HG02642 (cell line): ENCODE data around the gene LGALS4.
A peak's percentile ranks its signal among the peaks of the same experiment; 100 is the strongest.
"Not testable (repeated sequence)": the region's sequence is repeated elsewhere in the genome, so short reads cannot be mapped to it uniquely, and the experiment has no call there.

Source experiments
- ATAC-seq: cut with Tn5 transposase; IDR thresholded peaks from one replicate; pipeline ENCODE4 v1.9.1; 2021; ENCODE audit warnings: mild to moderate bottlenecking; ENCODE audit not compliant: unreplicated experiment, poor library complexity

Gene LGALS4

DNA sequence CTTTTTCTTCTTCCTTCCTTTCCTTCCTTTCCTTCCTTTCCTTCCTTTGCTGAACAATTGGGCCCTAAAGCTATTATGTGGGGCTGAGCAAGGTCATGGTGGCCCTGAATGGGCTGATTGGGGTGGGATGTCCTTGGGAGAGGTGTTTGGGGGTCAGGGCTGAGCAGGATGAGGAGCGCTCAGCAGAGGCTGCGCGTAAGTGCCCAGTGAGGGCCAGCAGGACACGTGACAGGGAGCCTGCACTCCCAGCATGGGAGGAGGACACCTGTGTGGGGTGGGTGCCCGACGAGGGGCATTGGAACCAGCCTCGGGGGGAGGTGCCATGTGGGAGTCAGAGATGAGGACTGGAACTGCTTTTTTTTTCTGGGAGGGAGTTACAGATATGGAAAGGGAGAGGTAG lies 34.0 kb downstream of the LGALS4 start:
- no peak for ATAC-seq

- no peak for ATAC-seq
These were observed 38.4 kb downstream of the LGALS4 start for GRCh38 chr19:38774181-38774950.

- no peak for ATAC-seq
These were observed 39.1 kb downstream of the LGALS4 start, which contains the start of gene LGALS7 for GRCh38 chr19:38773469-38774177. Gene LGALS7, minus strand, starts transcription at chr19:38773517. Its CDS starts 25 bp downstream, at chr19:38773492.

DNA sequence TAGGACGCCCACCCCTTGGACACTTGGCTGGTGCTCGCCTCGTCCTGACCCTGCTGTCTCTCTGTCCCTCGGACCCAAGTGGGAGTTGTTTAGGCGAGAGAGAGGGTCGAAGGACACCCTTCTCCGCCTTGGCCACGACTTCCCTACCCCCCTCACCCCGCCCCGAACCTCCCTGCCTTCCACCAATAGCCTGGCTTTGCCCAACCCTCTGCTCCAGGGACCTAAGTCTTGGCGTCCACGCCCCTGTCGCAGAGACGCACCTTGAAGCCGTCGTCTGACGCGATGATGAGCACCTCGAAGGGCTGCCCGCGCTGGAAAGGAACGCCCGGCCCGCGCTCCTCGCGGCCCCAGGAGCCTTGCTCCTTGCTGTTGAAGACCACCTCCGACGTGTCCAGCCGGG lies 41.2 kb downstream of the LGALS4 start:
- not testable (repeated sequence) for ATAC-seq

- ATAC-seq = peak; percentile 55
These were observed 41.8 kb downstream of the LGALS4 start for GRCh38 chr19:38770949-38771275.

- peak; percentile 12 for ATAC-seq
These were observed 42.4 kb downstream of the LGALS4 start for GRCh38 chr19:38770228-38770948.

DNA sequence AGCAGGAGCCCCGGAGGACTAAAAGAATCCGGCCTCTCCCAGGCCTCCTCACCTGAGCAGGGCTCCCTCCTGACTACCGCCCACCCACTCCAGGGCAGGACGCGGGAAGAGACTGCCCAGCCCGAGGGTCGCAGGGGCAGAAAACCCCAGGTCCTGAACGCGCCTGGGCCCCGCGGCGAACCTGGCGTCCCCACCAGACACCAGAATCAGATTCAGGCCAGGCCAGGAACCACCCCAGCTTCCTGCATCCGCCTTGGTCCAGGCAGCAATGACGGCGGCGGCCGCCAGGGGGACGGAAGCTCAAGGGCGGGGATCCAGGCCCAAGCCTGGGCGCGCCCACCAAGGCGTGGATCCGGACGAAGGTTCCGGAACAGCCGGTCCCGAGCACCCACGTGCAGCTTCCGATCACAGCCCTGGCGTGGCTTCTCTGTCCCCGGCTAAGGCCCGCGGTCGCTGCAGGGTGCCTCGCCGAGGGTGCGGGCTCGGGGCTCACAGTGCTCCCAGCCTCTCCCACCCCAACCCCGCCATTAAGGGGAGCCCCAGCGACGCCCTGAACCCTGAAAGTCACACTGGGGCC lies 43.0 kb downstream of the LGALS4 start:
- ATAC-seq = peak; percentile 76

DNA sequence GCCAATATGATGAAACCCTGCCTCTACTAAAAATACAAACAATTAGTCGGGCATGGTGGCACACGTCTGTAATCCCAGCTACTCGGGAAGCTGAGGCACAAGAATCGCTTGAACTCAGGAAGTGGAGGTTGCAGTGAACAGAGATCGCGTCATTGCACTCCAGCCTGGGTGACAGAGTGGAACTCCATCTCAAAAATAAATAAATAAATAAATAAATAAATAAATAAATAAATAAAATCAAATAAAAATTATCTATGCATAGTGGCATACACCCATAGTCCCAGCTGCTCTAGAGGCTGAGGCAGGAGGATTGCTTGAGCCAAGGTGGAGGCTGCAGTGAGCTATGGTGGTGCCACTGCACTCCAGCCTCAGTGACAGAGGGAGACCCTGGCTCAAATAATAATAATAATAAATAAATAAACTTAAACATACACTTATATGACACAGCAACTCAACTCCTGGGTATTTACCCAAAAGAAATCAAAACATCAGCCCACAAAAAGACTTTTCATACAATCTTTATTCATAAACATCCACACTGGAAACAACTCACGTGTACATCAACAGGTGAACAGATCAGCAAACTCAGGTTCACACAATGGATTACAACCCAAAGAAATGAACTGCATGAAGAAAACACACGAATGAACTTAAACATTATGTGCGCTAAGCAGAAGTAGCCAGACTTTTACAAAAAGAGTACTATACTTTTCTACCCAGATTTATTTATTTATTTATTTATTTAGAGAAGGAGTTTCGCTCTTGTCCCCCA lies 46.3 kb downstream of the LGALS4 start:
- ATAC-seq = no peak

DNA sequence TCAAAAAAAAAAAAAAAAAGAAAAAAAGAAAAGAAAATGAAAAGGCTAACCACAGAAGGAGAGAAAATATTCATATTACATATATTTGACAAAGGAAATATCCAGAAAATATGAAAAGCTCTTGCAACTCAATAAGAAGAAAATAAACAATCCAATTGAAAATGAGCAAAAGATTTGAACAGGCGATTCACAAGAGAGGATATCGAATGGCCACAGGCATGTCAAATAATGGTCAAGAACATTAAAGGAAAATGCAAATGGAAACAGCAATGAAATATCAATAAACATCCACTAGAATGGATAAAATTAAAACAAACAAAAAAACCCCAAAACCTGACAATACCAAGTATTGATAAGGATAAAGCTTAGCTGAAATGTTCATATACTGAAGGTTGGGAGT lies 47.5 kb downstream of the LGALS4 start:
- no peak for ATAC-seq

- ATAC-seq = no peak
These were observed 48.9 kb downstream of the LGALS4 start for GRCh38 chr19:38763795-38764220.

DNA sequence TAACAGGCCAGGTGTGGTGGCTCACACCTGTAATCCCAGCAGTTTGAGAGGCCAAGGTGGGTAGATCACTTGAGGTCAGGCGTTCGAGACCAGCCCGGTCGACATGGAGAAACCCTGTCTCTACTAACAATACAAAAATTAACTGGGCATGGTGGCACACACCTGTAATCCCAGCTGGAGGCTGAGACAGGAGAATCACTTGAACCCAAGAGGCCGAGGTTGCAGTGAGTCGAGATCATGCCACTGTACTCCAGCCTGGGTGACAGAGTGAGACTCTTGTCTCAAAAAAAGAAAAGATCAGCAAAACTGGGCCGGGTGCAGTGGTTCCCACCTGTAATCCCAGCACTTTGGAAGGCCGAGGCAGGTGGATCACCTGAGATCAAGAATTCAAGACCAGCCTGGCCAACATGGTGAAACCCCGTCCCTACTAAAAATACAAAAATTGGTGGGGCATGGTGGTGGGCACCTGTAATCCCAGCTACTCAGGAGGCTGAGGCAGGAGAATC lies 50.8 kb downstream of the LGALS4 start:
- not testable (repeated sequence) for ATAC-seq

DNA sequence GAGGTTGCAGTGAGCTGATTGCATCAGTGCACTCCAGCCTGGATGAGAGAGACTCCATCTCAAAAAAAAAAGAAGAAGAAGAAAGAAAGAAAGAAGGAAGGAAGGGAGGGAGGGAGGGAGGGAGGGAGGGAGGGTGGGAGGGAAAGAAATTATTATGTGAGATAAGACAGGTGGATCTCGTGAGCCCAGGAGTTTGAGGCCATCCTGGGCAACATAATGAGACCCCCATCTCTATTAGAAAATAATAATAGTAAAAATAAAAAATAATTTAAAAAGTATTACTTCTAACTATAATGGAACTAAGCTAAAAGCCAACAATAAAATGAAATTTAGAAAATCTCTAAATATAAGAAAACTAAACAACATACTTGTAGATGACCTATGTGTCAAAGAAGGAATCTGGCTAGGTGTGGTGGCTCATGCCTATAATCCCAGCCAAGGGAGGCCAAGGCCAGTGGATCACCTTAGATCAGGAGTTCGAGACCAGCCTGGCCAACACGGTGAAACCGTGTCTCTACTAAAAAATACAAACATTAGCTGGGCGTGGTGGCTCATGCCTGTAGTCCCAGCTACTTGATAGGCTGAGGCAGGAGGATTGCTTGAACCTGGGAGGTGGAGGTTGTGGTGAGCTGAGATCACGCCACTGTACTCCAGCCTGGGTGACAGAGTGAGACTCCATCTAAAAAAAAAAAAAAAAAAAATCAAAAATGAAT lies 51.8 kb downstream of the LGALS4 start:
- ATAC-seq = not testable (repeated sequence)

DNA sequence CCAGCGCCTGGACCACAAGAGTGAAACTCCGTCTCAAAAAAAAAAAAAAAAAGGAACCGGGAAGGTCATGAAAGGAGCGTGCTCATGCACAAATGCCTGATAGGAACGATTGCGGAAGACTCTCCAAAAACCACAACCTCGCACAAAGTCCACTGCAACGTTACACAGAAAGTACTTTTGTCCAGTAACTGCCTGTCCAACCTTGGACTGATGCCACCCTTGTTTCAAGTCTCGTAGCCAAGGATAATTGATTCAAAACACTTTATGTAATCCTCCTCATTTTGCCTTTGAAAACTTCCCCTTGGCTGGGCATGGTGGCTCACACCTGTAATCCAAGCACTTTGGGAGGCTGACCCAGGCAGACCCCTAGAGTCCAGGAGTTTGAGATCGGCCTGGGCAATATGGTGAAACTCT lies 53.1 kb downstream of the LGALS4 start:
- no peak for ATAC-seq

GRCh38 chr19:38754196-38754595 lies 58.5 kb downstream of the LGALS4 start:
- not testable (repeated sequence) for ATAC-seq

GRCh38 chr19:38753783-38754182 lies 59.0 kb downstream of the LGALS4 start:
- not testable (repeated sequence) for ATAC-seq
